Measurements from ENCODE around the gene TMEM121B. TPM values are rescaled to one million over a fixed set of nuclear protein-coding genes. Genes with fewer than 3 reads are reported as not detected.

The TMEM121B gene
- total and polyA plus RNA-seq, 2 of the 13 experiments (the other 11 are each of a cell fraction or from before 2014, with no cell fraction given): not detected

DNA sequence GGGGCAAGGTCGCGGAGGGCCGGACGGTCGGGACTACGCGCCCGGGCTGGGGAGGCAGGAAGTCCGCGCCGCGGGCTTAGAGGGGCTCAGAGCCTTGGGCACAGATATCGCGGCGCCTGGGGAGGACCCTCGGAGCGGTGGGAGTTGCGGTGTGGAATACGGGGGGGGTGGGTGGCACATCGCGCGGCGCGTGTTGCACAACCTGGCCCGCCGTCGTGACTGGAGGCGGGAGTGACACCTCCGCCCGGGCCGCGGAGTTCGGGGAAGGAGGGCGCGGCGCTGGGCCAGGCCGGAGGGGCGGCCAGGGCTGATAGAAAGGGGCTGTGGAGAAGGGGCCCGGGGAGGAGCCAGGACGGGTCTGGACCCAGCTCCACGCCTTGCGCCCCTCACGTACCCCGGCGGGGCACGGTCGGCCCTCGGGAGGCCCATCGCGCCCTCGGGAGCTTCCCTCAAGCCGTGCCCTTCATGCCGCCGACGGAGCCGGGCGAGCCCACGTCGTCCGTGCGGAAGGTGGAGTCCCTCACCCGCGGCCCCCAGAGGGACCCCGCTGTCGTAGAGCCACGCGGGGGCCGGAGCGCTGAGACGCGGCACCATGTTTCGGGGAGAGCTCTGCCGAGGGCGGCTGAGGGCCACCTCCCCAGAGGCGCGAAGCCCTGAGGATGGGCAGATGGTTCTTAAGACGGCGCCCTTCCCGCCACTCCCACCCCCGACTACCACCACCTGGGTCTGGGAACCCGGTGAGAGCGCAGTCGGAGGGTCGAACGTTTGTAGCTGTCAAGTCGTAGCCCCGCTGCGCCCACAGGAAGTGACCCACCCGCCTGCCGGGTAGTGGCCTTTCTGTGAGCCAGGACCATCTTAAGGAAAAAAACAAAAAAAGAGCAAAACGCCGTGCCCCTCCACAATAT is 35.6 kb downstream of the TMEM121B start:
- CTCF ChIA-PET (ENCODE audit: low intra/inter-chr PET ratio, low total read pairs): no interaction called here
- H4K20me1 ChIP-seq (ENCODE audit: insufficient read depth, low read length): no peaks in the 10 kb centered on the region
- H3K9ac ChIP-seq (ENCODE audit: insufficient read depth, low read depth, low read length): peak overlapping the region; percentile 86
- no peaks in the 10 kb centered on the region for H3K36me3 ChIP-seq (replicated peaks in 1 of 2; ENCODE audit: control insufficient read depth in 1 of 2, insufficient read depth in 2 of 2, low read length in 2 of 2)
- intact Hi-C loops (cut with micrococcal nuclease; ENCODE audit: unreplicated experiment) (no loop called here), in situ Hi-C loops (cut with HindIII; ENCODE audit: extremely low pct_ligation_motif_present, low pct_unique_long_range_greater_than_20kb) (no loop called here)
- over 99% methylated on average over 15 of the region's 92 CpGs for WGBS (ENCODE audit: low lambda C conversion rate)
- no peaks in the 10 kb centered on the region for H3K27me3 ChIP-seq (ENCODE audit: control insufficient read depth in 1 of 2, insufficient read depth in 2 of 2, low read length in 2 of 2)
- ATAC-seq (peak; percentile 9; the same call in 2 of the 3 replicates), FAIRE-seq (no peak), DNase-seq (ENCODE audit: low spot score) (no peak)
- peak overlapping the region; percentile 96 for H3K4me2 ChIP-seq (ENCODE audit: low read depth, low read length)
- no peaks in the 10 kb centered on the region for H3K79me2 ChIP-seq (ENCODE audit: insufficient read depth, low read length)
- peaks cover 21% of the 10 kb centered on the region; the same call in 1 of the 2 replicates for H3K4me1 ChIP-seq (ENCODE audit: insufficient read depth, low read length)
- H2AFZ ChIP-seq (ENCODE audit: low read length): no peak overlapping the region
- POLR2A ChIA-PET: no interaction called here
- no peak overlapping the region for H3K27ac ChIP-seq (ENCODE audit: extremely low read length, insufficient read depth, low read length)
- H3K9me3 ChIP-seq (ENCODE audit: low read length): no peaks in the 10 kb centered on the region
- BruUV-seq (replicated peaks): TSS peak; percentile 75
- peak overlapping the region; percentile 77 to 88 (median 84) for H3K4me3 ChIP-seq (replicated peaks in 1 of 3; ENCODE audit: insufficient read depth in 1 of 3, low read depth in 2 of 3, low read length in 3 of 3)
- no peak; the same call in 1 of the 2 replicates for TF ChIP-seq TBX2 (CRISPR knock-in tag; IDR thresholded peaks at IDR 0.05; ENCODE audit: borderline replicate concordance)
- TF ChIP-seq ZFAT (CRISPR knock-in tag; conservative IDR thresholded peaks at IDR 0.05): no peak
- TF ChIP-seq, protein P1, sequence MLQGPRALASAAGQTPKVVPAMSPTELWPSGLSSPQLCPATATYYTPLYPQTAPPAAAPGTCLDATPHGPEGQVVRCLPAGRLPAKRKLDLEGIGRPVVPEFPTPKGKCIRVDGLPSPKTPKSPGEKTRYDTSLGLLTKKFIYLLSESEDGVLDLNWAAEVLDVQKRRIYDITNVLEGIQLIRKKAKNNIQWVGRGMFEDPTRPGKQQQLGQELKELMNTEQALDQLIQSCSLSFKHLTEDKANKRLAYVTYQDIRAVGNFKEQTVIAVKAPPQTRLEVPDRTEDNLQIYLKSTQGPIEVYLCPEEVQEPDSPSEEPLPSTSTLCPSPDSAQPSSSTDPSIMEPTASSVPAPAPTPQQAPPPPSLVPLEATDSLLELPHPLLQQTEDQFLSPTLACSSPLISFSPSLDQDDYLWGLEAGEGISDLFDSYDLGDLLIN (CRISPR knock-in tag; IDR thresholded peaks at IDR 0.05; ENCODE audit: borderline replicate concordance): 0 out of 2 replicates have a peak, but pooled peaks have one; percentile 5
- TF ChIP-seq, protein P2, sequence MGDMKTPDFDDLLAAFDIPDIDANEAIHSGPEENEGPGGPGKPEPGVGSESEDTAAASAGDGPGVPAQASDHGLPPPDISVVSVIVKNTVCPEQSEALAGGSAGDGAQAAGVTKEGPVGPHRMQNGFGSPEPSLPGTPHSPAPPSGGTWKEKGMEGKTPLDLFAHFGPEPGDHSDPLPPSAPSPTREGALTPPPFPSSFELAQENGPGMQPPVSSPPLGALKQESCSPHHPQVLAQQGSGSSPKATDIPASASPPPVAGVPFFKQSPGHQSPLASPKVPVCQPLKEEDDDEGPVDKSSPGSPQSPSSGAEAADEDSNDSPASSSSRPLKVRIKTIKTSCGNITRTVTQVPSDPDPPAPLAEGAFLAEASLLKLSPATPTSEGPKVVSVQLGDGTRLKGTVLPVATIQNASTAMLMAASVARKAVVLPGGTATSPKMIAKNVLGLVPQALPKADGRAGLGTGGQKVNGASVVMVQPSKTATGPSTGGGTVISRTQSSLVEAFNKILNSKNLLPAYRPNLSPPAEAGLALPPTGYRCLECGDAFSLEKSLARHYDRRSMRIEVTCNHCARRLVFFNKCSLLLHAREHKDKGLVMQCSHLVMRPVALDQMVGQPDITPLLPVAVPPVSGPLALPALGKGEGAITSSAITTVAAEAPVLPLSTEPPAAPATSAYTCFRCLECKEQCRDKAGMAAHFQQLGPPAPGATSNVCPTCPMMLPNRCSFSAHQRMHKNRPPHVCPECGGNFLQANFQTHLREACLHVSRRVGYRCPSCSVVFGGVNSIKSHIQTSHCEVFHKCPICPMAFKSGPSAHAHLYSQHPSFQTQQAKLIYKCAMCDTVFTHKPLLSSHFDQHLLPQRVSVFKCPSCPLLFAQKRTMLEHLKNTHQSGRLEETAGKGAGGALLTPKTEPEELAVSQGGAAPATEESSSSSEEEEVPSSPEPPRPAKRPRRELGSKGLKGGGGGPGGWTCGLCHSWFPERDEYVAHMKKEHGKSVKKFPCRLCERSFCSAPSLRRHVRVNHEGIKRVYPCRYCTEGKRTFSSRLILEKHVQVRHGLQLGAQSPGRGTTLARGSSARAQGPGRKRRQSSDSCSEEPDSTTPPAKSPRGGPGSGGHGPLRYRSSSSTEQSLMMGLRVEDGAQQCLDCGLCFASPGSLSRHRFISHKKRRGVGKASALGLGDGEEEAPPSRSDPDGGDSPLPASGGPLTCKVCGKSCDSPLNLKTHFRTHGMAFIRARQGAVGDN (CRISPR knock-in tag; IDR thresholded peaks at IDR 0.05): peak; percentile 4; the same call in 1 of the 2 replicates
- TF ChIP-seq, protein P3, sequence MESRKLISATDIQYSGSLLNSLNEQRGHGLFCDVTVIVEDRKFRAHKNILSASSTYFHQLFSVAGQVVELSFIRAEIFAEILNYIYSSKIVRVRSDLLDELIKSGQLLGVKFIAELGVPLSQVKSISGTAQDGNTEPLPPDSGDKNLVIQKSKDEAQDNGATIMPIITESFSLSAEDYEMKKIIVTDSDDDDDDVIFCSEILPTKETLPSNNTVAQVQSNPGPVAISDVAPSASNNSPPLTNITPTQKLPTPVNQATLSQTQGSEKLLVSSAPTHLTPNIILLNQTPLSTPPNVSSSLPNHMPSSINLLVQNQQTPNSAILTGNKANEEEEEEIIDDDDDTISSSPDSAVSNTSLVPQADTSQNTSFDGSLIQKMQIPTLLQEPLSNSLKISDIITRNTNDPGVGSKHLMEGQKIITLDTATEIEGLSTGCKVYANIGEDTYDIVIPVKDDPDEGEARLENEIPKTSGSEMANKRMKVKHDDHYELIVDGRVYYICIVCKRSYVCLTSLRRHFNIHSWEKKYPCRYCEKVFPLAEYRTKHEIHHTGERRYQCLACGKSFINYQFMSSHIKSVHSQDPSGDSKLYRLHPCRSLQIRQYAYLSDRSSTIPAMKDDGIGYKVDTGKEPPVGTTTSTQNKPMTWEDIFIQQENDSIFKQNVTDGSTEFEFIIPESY (CRISPR knock-in tag; IDR thresholded peaks at IDR 0.05): peak; percentile 47; the same call in 1 of the 2 replicates
- TF ChIP-seq RORA (CRISPR knock-in tag; IDR thresholded peaks at IDR 0.05): no peak
- no peak for TF ChIP-seq NAIF1 (CRISPR knock-in tag; IDR thresholded peaks at IDR 0.05; ENCODE audit: borderline replicate concordance)
- TF ChIP-seq ZNF777 (CRISPR knock-in tag; IDR thresholded peaks at IDR 0.05): peak; percentile 75; the same call in 1 of the 2 replicates
- TF ChIP-seq, protein P4, sequence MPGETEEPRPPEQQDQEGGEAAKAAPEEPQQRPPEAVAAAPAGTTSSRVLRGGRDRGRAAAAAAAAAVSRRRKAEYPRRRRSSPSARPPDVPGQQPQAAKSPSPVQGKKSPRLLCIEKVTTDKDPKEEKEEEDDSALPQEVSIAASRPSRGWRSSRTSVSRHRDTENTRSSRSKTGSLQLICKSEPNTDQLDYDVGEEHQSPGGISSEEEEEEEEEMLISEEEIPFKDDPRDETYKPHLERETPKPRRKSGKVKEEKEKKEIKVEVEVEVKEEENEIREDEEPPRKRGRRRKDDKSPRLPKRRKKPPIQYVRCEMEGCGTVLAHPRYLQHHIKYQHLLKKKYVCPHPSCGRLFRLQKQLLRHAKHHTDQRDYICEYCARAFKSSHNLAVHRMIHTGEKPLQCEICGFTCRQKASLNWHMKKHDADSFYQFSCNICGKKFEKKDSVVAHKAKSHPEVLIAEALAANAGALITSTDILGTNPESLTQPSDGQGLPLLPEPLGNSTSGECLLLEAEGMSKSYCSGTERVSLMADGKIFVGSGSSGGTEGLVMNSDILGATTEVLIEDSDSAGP (CRISPR knock-in tag; IDR thresholded peaks at IDR 0.05; ENCODE audit: borderline replicate concordance): peak; percentile 52; the same call in 1 of the 2 replicates
- TF ChIP-seq ZNF317 (CRISPR knock-in tag; IDR thresholded peaks at IDR 0.05): no peak
- TF ChIP-seq CEBPG (CRISPR knock-in tag; IDR thresholded peaks at IDR 0.05): peak; percentile 7; the same call in 1 of the 2 replicates
- TF ChIP-seq EZH2 (conservative IDR thresholded peaks at IDR 0.05; ENCODE audit: low read depth, low read length): no peak
- TF ChIP-seq ATF1 (CRISPR knock-in tag; IDR thresholded peaks at IDR 0.05): no peak
